ENCODE data around the gene PHF21A. TPM values are rescaled to one million over a fixed set of nuclear protein-coding genes. Genes with fewer than 3 reads are reported as not detected.

PHF21A gene
- total and polyA plus RNA-seq, 4 donors = 12.0 to 84.0 (median 48.9) TPM

DNA sequence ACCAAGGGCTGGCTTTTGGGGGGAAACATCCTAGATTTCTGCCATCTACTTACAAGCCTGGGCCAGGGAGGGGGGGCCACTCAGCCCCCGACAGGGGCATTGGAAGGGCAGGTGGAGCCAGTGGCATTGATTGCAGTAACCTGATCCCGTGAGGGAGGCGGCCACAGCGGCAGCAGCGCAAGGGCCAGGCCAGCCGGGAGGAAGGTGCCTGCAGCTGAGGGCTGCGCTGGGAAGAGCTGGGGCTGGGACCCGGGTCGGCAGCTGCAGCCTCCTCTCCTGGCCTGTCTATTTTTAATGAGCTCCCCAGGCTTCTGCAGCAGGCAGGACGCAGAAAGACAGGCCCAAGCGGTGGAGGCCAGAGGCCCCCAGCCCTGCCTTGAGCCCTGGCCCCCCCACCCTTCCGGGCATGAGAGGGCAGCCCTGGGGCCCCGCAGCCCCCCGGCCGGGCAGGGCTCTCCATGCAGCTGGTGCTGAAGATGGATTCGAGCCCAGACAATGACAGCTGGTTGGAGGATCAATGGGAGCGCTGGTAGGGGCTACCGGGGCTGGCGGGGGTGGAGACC is 224.8 kb downstream of the PHF21A start:
- H3K27ac ChIP-seq (ENCODE audit: low read depth in 1 of 2, low read length in 2 of 2) = no peak overlapping the region
- no peak for ATAC-seq (ENCODE audit: low FRiP score)
- H3K4me1 ChIP-seq (ENCODE audit: control insufficient read depth in 1 of 2, insufficient read depth in 2 of 2, low read length in 2 of 2) = no peaks in the 10 kb centered on the region
- intact Hi-C loops (cut with DNase I) = no loop called here
- no peaks in the 10 kb centered on the region for H3K9me3 ChIP-seq (ENCODE audit: control insufficient read depth, low read length)
- no peaks in the 10 kb centered on the region for H3K36me3 ChIP-seq (ENCODE audit: control insufficient read depth in 1 of 2, insufficient read depth in 2 of 2, low read length in 1 of 2)
- WGBS, 2 donors = 17 to 19% methylated on average over 18 to 19 of the region's 19 CpGs
- DNase-seq = no peak
- H3K4me3 ChIP-seq (ENCODE audit: low read length in 2 of 2) = no peak overlapping the region
- H3K27me3 ChIP-seq (ENCODE audit: control insufficient read depth in 1 of 2, insufficient read depth in 2 of 2, low read length in 1 of 2) = no peaks in the 10 kb centered on the region

DNA sequence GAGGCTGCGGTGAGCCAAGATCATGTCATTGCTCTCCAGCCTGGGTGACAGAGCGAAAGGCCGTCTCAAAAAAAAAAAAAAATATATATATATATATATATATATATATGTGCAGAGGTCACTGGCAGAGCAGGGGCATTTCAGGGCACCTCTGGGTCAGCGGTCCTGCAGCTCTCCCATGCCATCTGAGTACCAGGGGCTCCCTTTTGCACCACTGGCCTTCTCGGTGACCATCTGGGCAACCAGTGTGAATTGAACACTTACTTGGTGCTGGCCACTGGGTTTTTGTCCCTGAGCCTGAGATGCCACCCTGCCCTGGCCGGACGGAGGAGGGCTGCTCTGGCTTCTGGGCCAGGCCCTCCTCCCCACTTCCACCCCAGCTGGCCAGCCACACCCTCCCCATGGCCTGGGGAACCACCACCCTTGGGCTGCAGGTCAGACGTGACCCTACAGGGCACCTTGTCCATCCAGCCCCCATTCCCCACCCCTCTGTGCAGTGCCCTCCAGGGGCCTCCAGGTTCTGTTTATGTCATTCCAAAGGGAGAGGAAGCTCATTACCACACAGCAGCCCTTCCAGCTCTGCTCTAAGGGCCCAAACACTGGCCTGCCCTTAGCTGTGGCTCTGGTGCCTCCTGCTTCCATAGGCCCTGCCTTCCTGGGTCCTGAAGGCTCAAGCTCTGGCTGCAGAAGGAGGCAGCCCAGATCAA is 225.5 kb downstream of the PHF21A start:
- no peak for DNase-seq
- intact Hi-C loops (cut with DNase I) = no loop called here
- no peak for ATAC-seq (ENCODE audit: low FRiP score)
- no peaks in the 10 kb centered on the region for H3K27me3 ChIP-seq (ENCODE audit: control insufficient read depth in 1 of 2, insufficient read depth in 2 of 2, low read length in 1 of 2)
- no peaks in the 10 kb centered on the region for H3K36me3 ChIP-seq (ENCODE audit: control insufficient read depth in 1 of 2, insufficient read depth in 2 of 2, low read length in 1 of 2)
- no peak overlapping the region for H3K4me3 ChIP-seq (ENCODE audit: low read length in 2 of 2)
- H3K4me1 ChIP-seq (ENCODE audit: control insufficient read depth in 1 of 2, insufficient read depth in 2 of 2, low read length in 2 of 2) = no peaks in the 10 kb centered on the region
- no peaks in the 10 kb centered on the region for H3K9me3 ChIP-seq (ENCODE audit: control insufficient read depth, low read length)
- 89 to 97% methylated on average over 8 of the region's 8 CpGs for WGBS, 2 donors
- no peak overlapping the region for H3K27ac ChIP-seq (ENCODE audit: low read depth in 1 of 2, low read length in 2 of 2)

DNA sequence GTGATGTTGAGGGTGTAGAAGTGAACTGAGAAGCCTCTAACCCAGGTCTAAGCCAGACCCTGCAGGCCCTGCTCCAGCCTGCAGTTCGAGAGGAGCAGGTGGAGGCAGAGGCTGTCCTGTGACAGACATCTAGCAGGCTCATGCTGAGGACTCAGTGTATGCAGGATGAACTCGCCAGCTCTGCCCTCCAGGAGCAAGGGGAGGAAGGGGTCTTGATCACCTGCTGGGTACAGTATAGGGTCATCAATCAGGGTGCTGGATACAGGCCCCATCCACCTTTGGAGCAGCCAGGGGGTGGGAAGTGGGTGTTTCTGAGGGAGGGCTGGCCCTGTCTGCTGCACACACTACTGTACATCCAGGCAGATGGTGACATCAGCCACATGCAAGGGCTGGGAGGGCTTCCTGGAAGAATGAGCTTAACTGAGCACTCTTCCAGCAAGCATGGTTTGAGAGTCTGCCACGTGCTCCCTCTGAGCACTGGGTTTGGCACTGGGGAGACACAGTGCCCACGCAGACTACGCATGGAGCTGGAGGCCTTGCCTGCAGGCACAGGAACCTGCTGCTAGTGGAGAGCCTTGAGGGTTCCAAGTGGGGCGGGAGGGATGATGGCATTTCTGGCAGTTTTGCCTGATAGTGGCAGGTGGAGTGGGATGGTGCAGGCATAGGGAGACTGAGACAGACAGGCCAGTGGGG is 226.6 kb downstream of the PHF21A start:
- Histone ChIP-seq H3K9me3 (ENCODE audit: control insufficient read depth, low read length) (no peaks in the 10 kb centered on the region), H3K4me1 (ENCODE audit: control insufficient read depth in 1 of 2, insufficient read depth in 2 of 2, low read length in 2 of 2) (no peaks in the 10 kb centered on the region), H3K27me3 (ENCODE audit: control insufficient read depth in 1 of 2, insufficient read depth in 2 of 2, low read length in 1 of 2) (no peaks in the 10 kb centered on the region), H3K4me3 (ENCODE audit: low read length in 2 of 2) (no peak overlapping the region), H3K36me3 (ENCODE audit: control insufficient read depth in 1 of 2, insufficient read depth in 2 of 2, low read length in 1 of 2) (no peaks in the 10 kb centered on the region), H3K27ac (ENCODE audit: low read depth in 1 of 2, low read length in 2 of 2) (no peak overlapping the region)
- no peak for DNase-seq
- intact Hi-C loops (cut with DNase I) = no loop called here
- WGBS, 2 donors = 86% methylated on average over 6 of the region's 6 CpGs
- ATAC-seq (ENCODE audit: low FRiP score) = no peak

DNA sequence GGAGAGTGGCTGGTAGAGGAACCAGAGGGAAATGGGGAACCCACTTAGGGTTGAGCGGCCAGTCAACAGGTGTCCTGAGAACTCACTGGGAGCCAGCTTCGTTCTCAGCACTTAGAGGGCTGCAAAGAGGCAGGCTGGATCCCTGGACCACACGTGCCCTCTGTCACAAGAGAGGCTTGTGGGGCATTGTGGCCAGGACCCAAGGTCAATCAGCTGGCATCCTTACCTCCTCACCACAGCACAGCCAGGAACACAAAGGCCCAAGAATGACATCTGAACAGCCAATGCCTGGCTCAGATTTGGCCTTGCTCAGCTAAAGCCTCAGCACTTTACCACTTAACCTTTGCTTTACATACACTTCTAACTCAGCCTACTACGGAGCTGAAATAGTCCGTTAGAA is 228.4 kb downstream of the PHF21A start:
- Histone ChIP-seq H3K9me3 (ENCODE audit: control insufficient read depth, low read length) (no peaks in the 10 kb centered on the region), H3K27me3 (ENCODE audit: control insufficient read depth in 1 of 2, insufficient read depth in 2 of 2, low read length in 1 of 2) (no peaks in the 10 kb centered on the region), H3K4me1 (ENCODE audit: control insufficient read depth in 1 of 2, insufficient read depth in 2 of 2, low read length in 2 of 2) (no peaks in the 10 kb centered on the region), H3K36me3 (ENCODE audit: control insufficient read depth in 1 of 2, insufficient read depth in 2 of 2, low read length in 1 of 2) (no peaks in the 10 kb centered on the region), H3K4me3 (ENCODE audit: low read length in 2 of 2) (no peak overlapping the region), H3K27ac (ENCODE audit: low read depth in 1 of 2, low read length in 2 of 2) (no peak overlapping the region)
- DNase-seq (no peak), ATAC-seq (ENCODE audit: low FRiP score) (no peak)
- intact Hi-C loops (cut with DNase I) = no loop called here
- WGBS, 2 donors = 80 to 83% methylated on average over 5 of the region's 5 CpGs

DNA sequence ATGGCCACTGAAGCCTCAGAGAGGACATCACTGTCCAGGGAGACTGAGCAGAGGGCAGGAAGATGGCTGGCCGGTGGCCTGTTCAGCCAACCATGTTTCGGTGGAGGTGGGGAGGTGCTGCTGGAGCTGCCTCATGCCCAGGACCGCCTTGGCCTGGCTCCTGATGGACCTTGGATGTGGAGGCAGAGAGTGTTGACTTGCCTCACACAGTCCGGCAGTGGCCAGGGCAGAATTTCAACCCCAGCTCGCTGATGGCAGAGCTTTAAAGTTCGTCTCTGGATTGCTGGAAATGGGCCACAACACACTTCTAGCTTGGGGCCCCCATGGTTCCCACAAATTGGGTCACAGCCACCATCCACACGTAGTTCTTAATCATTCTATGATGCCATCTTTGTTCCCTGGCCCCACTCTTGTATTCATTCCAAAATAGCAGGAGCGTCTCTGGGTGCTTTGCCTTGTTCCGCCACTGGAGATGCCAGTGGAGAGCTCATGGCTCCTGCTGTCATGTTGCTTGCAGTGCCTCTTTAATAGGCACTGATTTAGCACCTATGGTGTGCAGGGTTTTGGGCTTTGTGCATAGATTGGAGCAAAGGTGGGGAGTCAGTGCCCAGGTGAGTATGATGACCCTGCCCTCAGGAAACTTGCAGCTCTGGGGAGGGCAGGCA is 230.2 kb downstream of the PHF21A start:
- H3K9me3 ChIP-seq (ENCODE audit: control insufficient read depth, low read length) = no peaks in the 10 kb centered on the region
- H3K4me3 ChIP-seq (ENCODE audit: low read length in 2 of 2) = no peak overlapping the region
- WGBS, 2 donors = 72 to 75% methylated on average over 9 of the region's 9 CpGs
- DNase-seq = no peak
- H3K27ac ChIP-seq (ENCODE audit: low read depth in 1 of 2, low read length in 2 of 2) = no peak overlapping the region
- ATAC-seq (ENCODE audit: low FRiP score) = no peak
- intact Hi-C loops (cut with DNase I) = no loop called here
- H3K27me3 ChIP-seq (ENCODE audit: control insufficient read depth in 1 of 2, insufficient read depth in 2 of 2, low read length in 1 of 2) = no peaks in the 10 kb centered on the region
- no peaks in the 10 kb centered on the region for H3K36me3 ChIP-seq (ENCODE audit: control insufficient read depth in 1 of 2, insufficient read depth in 2 of 2, low read length in 1 of 2)
- H3K4me1 ChIP-seq (ENCODE audit: control insufficient read depth in 1 of 2, insufficient read depth in 2 of 2, low read length in 2 of 2) = no peaks in the 10 kb centered on the region

DNA sequence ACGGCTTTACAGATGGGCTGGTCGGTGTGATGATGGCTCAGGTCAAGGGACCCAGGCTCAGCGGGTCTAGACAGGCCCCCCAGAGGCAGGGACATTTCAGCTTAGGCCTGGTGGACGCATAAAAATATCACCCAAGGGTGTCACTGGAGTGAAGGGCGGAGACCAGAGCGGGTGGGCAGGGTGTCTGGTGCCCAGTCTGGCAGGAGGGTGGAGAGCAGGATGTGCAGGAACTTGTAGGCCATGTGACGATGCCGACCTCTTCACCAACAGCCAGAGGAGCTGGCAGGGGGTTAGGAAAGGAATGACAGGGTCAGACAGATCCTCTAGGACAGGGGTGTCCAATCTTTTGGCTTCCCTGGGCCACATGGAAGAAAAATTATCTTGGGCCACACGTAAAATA is 231.3 kb downstream of the PHF21A start:
- Histone ChIP-seq H3K27me3 (ENCODE audit: control insufficient read depth in 1 of 2, insufficient read depth in 2 of 2, low read length in 1 of 2) (no peaks in the 10 kb centered on the region), H3K9me3 (ENCODE audit: control insufficient read depth, low read length) (no peaks in the 10 kb centered on the region), H3K36me3 (ENCODE audit: control insufficient read depth in 1 of 2, insufficient read depth in 2 of 2, low read length in 1 of 2) (no peaks in the 10 kb centered on the region), H3K4me1 (ENCODE audit: control insufficient read depth in 1 of 2, insufficient read depth in 2 of 2, low read length in 2 of 2) (peaks cover 0 to 2% of the 10 kb centered on the region in 2 donors), H3K27ac (ENCODE audit: low read depth in 1 of 2, low read length in 2 of 2) (no peak overlapping the region), H3K4me3 (ENCODE audit: low read length in 2 of 2) (no peak overlapping the region)
- intact Hi-C loops (cut with DNase I) = no loop called here
- 90 to 91% methylated on average over 9 of the region's 9 CpGs for WGBS, 2 donors
- ATAC-seq (ENCODE audit: low FRiP score) (no peak), DNase-seq (no peak)

DNA sequence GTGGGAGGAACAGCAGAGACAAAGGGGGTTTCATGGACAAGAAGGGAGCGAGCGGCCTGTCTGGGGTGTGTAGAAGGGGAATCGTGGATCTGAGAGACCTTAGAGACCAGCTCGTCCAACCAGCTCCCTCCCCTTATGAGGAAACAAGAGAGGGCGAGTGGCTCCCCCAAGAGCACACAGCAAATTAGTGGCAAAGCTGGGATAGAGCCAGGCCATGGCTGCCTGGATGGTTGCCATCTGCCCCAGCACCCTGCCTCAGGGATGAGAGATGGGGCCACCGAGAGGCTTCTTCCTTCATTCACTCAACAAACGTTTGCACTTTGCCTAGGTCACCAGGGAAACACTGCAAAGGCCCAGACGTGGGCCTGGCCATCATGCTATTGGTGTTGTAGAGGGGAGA is 231.7 kb downstream of the PHF21A start:
- 89 to 90% methylated on average over 8 of the region's 8 CpGs for WGBS, 2 donors
- Histone ChIP-seq H3K27ac (ENCODE audit: low read depth in 1 of 2, low read length in 2 of 2) (no peak overlapping the region), H3K27me3 (ENCODE audit: control insufficient read depth in 1 of 2, insufficient read depth in 2 of 2, low read length in 1 of 2) (no peaks in the 10 kb centered on the region), H3K4me3 (ENCODE audit: low read length in 2 of 2) (no peak overlapping the region), H3K4me1 (ENCODE audit: control insufficient read depth in 1 of 2, insufficient read depth in 2 of 2, low read length in 2 of 2) (peaks cover 0 to 2% of the 10 kb centered on the region in 2 donors), H3K9me3 (ENCODE audit: control insufficient read depth, low read length) (no peaks in the 10 kb centered on the region), H3K36me3 (ENCODE audit: control insufficient read depth in 1 of 2, insufficient read depth in 2 of 2, low read length in 1 of 2) (no peaks in the 10 kb centered on the region)
- DNase-seq (no peak), ATAC-seq (ENCODE audit: low FRiP score) (no peak)
- intact Hi-C loops (cut with DNase I) = no loop called here

DNA sequence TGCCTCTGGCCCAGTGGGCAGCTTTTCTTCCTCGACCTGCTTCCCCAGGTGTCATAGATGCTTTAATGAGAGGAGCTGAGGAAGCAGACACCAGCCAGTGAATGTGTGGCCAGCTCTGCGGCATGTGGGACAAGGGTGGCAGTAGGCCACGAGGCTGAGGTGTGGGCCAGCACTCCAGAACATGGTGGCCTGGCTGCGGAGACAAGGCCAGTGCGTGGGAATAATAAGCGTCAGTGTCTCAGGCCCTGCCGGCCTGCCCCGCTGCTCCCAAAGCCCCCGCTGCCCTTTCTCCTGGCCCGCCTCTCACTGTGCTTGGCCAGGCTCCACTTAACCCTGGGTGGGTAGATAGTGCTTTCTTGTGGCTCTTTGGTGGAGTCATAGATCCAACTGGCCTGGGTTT is 233.7 kb downstream of the PHF21A start:
- Histone ChIP-seq H3K27ac (ENCODE audit: low read depth in 1 of 2, low read length in 2 of 2) (no peak overlapping the region), H3K4me3 (ENCODE audit: low read length in 2 of 2) (no peak overlapping the region), H3K27me3 (ENCODE audit: control insufficient read depth in 1 of 2, insufficient read depth in 2 of 2, low read length in 1 of 2) (no peaks in the 10 kb centered on the region), H3K9me3 (ENCODE audit: control insufficient read depth, low read length) (no peaks in the 10 kb centered on the region), H3K4me1 (ENCODE audit: control insufficient read depth in 1 of 2, insufficient read depth in 2 of 2, low read length in 2 of 2) (peaks cover 0 to 2% of the 10 kb centered on the region in 2 donors), H3K36me3 (ENCODE audit: control insufficient read depth in 1 of 2, insufficient read depth in 2 of 2, low read length in 1 of 2) (no peaks in the 10 kb centered on the region)
- intact Hi-C loops (cut with DNase I) = no loop called here
- WGBS, 2 donors = 93 to 95% methylated on average over 10 of the region's 10 CpGs
- DNase-seq (no peak), ATAC-seq (ENCODE audit: low FRiP score) (no peak)
